Neuronal stem cell (in vitro differentiated cells): ENCODE results near the gene GRIK4.
A peak's percentile ranks its signal among the peaks of the same experiment; 100 is the strongest.

ENCODE experiments used
- DNase-seq: peaks from one replicate; pipeline ENCODE4 v3.0.0-alpha.2; 2013; ENCODE audit warnings: low spot score
- H2AFZ ChIP-seq: one replicate; pipeline ENCODE4 v1.6.1; 2013; ENCODE audit warnings: mild to moderate bottlenecking, low read length, inconsistent platforms
- H2AK5ac ChIP-seq: 2 replicates; pipeline ENCODE4 v1.6.1; 2013; ENCODE audit warnings: low read depth, mild to moderate bottlenecking, inconsistent platforms, low read length, moderate library complexity, mixed read lengths
- H2BK120ac ChIP-seq: 2 replicates; pipeline ENCODE4 v1.6.1; 2013; ENCODE audit warnings: low read depth, mild to moderate bottlenecking, inconsistent platforms, low read length, moderate library complexity, mixed read lengths
- H2BK12ac ChIP-seq: one replicate; pipeline ENCODE4 v1.6.1; 2013; ENCODE audit warnings: low read length, inconsistent platforms
- H2BK15ac ChIP-seq: 2 replicates; pipeline ENCODE4 v1.6.1; 2013; ENCODE audit warnings: mild to moderate bottlenecking, low read length, inconsistent platforms, mixed read lengths
- H2BK5ac ChIP-seq: one replicate; pipeline ENCODE4 v1.6.1; 2013; ENCODE audit warnings: inconsistent platforms, mild to moderate bottlenecking, low read length, moderate library complexity
- H3K14ac ChIP-seq: one replicate; pipeline ENCODE4 v1.6.1; 2013; ENCODE audit warnings: low read length, inconsistent platforms
- H3K18ac ChIP-seq: 2 replicates; pipeline ENCODE4 v1.6.1; 2013; ENCODE audit warnings: low read length, inconsistent platforms
- H3K23ac ChIP-seq: 2 replicates; pipeline ENCODE4 v1.6.1; 2013; ENCODE audit warnings: low read depth, mild to moderate bottlenecking, mixed read lengths, low read length, inconsistent platforms; ENCODE audit not compliant: poor library complexity
- H3K27ac ChIP-seq: replicated peaks from 3 replicates; pipeline ENCODE4 v1.5.1; 2013; ENCODE audit warnings: low read length, inconsistent platforms
- H3K27me3 ChIP-seq, 3 experiments: 2 replicates each; pipeline ENCODE4 v1.6.1; 2013; ENCODE audit warnings: low read length in 3 of 3, mild to moderate bottlenecking in 2 of 3, inconsistent platforms in 1 of 3, low read depth in 1 of 3, mixed read lengths in 1 of 3, moderate library complexity in 1 of 3; ENCODE audit not compliant: control insufficient read depth in 3 of 3, insufficient read depth in 3 of 3
- H3K36me3 ChIP-seq, 2 donors: replicated peaks in 1 of 2; 2 replicates each; pipeline ENCODE4 v1.6.1; 2013; ENCODE audit warnings: low read length in 2 of 2; ENCODE audit not compliant: control insufficient read depth in 2 of 2, insufficient read depth in 2 of 2
- H3K4ac ChIP-seq: 2 replicates; pipeline ENCODE4 v1.6.1; 2013; ENCODE audit warnings: inconsistent platforms, mild to moderate bottlenecking, low read length, moderate library complexity
- H3K4me1 ChIP-seq, 2 donors: 1 replicate in 1 of 2; 2 replicates in 1 of 2; pipeline ENCODE4 v1.6.1; 2013; ENCODE audit warnings: low read length in 2 of 2, low read depth in 1 of 2; ENCODE audit not compliant: control insufficient read depth in 2 of 2, insufficient read depth in 1 of 2
- H3K4me2 ChIP-seq: one replicate; pipeline ENCODE4 v1.6.1; 2013; ENCODE audit warnings: mild to moderate bottlenecking, low read length, inconsistent platforms; ENCODE audit not compliant: insufficient read depth, poor library complexity, severe bottlenecking
- H3K4me3 ChIP-seq, 2 donors: 2 replicates each; pipeline ENCODE4 v1.5.1; 2013; ENCODE audit warnings: low read length in 2 of 2, mild to moderate bottlenecking in 2 of 2, inconsistent platforms in 1 of 2, moderate library complexity in 1 of 2
- H3K79me1 ChIP-seq: one replicate; pipeline ENCODE4 v1.6.1; 2013; ENCODE audit warnings: low read depth, mild to moderate bottlenecking, inconsistent platforms, low read length, moderate library complexity
- H3K9ac ChIP-seq: one replicate; pipeline ENCODE4 v1.6.1; 2013; ENCODE audit warnings: mild to moderate bottlenecking, low read depth, low read length, inconsistent platforms; ENCODE audit not compliant: poor library complexity
- H3K9me3 ChIP-seq, 2 donors: replicated peaks in 1 of 2; 2 replicates each; pipeline versions ENCODE3 to v1.6.1; 2013; ENCODE audit warnings: low read length in 2 of 2, mild to moderate bottlenecking in 2 of 2, inconsistent platforms in 1 of 2, low read depth in 1 of 2, mixed read lengths in 1 of 2, moderate library complexity in 1 of 2; ENCODE audit not compliant: control insufficient read depth in 2 of 2, insufficient read depth in 1 of 2
- H4K8ac ChIP-seq: one replicate; pipeline ENCODE4 v1.6.1; 2013; ENCODE audit warnings: low read depth, mild to moderate bottlenecking, inconsistent platforms, low read length, moderate library complexity
- H4K91ac ChIP-seq: one replicate; pipeline ENCODE4 v1.6.1; 2013; ENCODE audit warnings: low read length, low read depth, mild to moderate bottlenecking, inconsistent platforms; ENCODE audit not compliant: poor library complexity
- WGBS, 2 donors: extraction: QIAGEN DNeasy Blood & Tissue Kit; methylation state at CpG; one replicate each; pipeline ENCODE4 v1.1.7; 2013; ENCODE audit warnings: missing lambda C conversion rate in 2 of 2, mixed read lengths in 1 of 2; ENCODE audit not compliant: insufficient read length in 2 of 2, insufficient replicate concordance in 1 of 2; ENCODE audit errors: extremely low coverage in 2 of 2; 5-methylcytosine and 5-hydroxymethylcytosine counted together

Gene GRIK4

DNA sequence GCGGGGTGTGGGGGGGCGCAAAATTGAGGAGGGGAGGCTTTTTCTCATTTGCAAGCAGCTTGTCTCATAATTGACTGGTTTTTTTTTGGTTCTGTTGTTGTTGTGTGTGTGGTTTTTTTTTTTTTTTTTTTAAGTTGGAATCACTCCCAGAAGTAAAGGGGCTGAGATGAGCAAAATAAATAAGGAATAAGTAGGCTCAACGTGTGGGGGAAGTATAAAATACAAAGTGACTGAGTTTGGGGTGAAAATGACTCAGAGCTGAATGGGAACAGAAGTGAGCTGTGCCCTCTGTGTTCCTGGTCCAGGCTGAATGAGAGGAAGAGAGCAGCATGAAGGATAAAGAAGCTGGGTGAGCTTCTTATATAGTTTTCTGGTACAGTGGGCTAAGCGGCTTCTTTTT is 90.0 kb downstream of the GRIK4 start:
- no peak overlapping the region for H2AFZ ChIP-seq
- no peak overlapping the region for H3K23ac ChIP-seq
- no peak overlapping the region for H2AK5ac ChIP-seq
- no peaks in the 10 kb centered on the region for H3K9me3 ChIP-seq
- no peaks in the 10 kb centered on the region for H3K79me1 ChIP-seq
- H3K14ac ChIP-seq: no peak overlapping the region
- no peaks in the 10 kb centered on the region for H3K36me3 ChIP-seq
- no peak overlapping the region for H2BK15ac ChIP-seq
- no peak overlapping the region for H2BK5ac ChIP-seq
- H3K4me2 ChIP-seq: no peak overlapping the region
- no peak overlapping the region for H3K9ac ChIP-seq
- no peak overlapping the region for H4K91ac ChIP-seq
- no peak overlapping the region for H4K8ac ChIP-seq
- no CpG with 5 or more reads among the region's 4 CpGs for WGBS, 2 donors
- H3K4ac ChIP-seq: no peak overlapping the region
- H3K27ac ChIP-seq: no peak overlapping the region
- no peak overlapping the region for H3K4me3 ChIP-seq
- H3K27me3 ChIP-seq: peaks cover 0 to 3% (median 0%) of the 10 kb centered on the region in 3 experiments
- H2BK12ac ChIP-seq: no peak overlapping the region
- no peak overlapping the region for H2BK120ac ChIP-seq
- DNase-seq: no peak
- H3K4me1 ChIP-seq: peaks cover 4% of the 10 kb centered on the region in 2 donors
- H3K18ac ChIP-seq: no peak overlapping the region

DNA sequence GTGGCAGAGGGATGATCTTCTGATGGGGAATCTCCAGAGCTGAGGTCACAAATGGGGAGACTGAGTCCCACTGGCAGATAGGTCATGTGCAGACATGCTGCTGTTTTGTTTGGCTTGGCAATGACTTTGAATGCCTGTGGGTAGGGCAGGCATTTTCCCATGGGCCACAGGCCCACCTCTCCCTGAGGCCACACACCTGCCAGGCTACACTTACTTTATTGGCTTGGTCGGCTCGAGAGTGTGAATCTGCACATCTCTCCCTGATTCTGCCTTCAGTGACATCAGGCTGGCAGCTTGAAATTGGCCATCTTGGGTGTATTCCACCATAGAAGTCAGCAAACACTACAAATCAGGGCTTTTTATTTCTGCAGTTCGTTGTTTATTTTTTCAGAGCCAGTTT is 91.5 kb downstream of the GRIK4 start:
- Histone ChIP-seq H2AFZ (no peak overlapping the region), H3K4me3 (no peak overlapping the region), H3K36me3 (no peaks in the 10 kb centered on the region), H3K23ac (no peak overlapping the region), H3K4me2 (no peak overlapping the region), H3K27me3 (peaks cover 0 to 7% (median 6%) of the 10 kb centered on the region in 3 experiments), H2BK120ac (no peak overlapping the region), H4K8ac (no peak overlapping the region), H2BK12ac (no peak overlapping the region), H2BK15ac (no peak overlapping the region), H2AK5ac (no peak overlapping the region), H3K9ac (no peak overlapping the region), H4K91ac (no peak overlapping the region), H3K9me3 (no peaks in the 10 kb centered on the region), H3K14ac (no peak overlapping the region), H3K4ac (no peak overlapping the region), H2BK5ac (no peak overlapping the region), H3K27ac (no peak overlapping the region), H3K18ac (no peak overlapping the region), H3K79me1 (no peaks in the 10 kb centered on the region), H3K4me1 (peaks cover 0 to 1% of the 10 kb centered on the region in 2 donors)
- DNase-seq: no peak
- no CpG with 5 or more reads among the region's 3 CpGs for WGBS, 2 donors

DNA sequence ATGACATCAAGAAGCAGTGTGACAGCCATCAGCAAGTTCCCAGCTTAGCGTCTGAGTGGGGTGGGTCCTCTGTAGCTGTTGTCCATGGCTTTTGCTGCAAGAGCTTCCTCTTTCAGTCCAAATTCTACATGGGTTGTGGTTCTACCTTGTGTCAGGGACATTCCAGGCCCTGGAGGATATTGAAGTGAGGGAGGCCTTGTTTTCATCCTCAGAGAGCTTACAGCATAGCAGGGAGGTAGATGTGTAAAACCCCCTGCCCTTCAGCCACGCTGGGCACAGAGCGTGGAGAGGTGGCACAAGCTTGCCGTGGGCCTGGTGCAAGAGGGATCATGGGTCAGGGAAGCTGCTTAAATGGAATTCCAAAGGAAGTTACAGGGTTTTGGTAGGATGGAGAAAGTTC is 93.9 kb downstream of the GRIK4 start:
- H2BK5ac ChIP-seq: no peak overlapping the region
- no peak overlapping the region for H3K4me2 ChIP-seq
- no peak overlapping the region for H2AFZ ChIP-seq
- no peaks in the 10 kb centered on the region for H3K79me1 ChIP-seq
- no peak overlapping the region for H2BK120ac ChIP-seq
- no peaks in the 10 kb centered on the region for H3K36me3 ChIP-seq
- H4K91ac ChIP-seq: no peak overlapping the region
- no peak for DNase-seq
- H3K27ac ChIP-seq: no peak overlapping the region
- H4K8ac ChIP-seq: no peak overlapping the region
- H2BK12ac ChIP-seq: no peak overlapping the region
- WGBS, 2 donors: no CpG with 5 or more reads among the region's 4 CpGs
- no peak overlapping the region for H3K14ac ChIP-seq
- no peak overlapping the region for H2AK5ac ChIP-seq
- no peak overlapping the region for H3K4ac ChIP-seq
- H2BK15ac ChIP-seq: no peak overlapping the region
- H3K4me1 ChIP-seq: peaks cover 3 to 20% of the 10 kb centered on the region in 2 donors
- H3K18ac ChIP-seq: no peak overlapping the region
- H3K4me3 ChIP-seq: no peak overlapping the region
- H3K23ac ChIP-seq: no peak overlapping the region
- peaks cover 0 to 9% (median 5%) of the 10 kb centered on the region in 3 experiments for H3K27me3 ChIP-seq
- H3K9ac ChIP-seq: no peak overlapping the region
- H3K9me3 ChIP-seq: no peaks in the 10 kb centered on the region

DNA sequence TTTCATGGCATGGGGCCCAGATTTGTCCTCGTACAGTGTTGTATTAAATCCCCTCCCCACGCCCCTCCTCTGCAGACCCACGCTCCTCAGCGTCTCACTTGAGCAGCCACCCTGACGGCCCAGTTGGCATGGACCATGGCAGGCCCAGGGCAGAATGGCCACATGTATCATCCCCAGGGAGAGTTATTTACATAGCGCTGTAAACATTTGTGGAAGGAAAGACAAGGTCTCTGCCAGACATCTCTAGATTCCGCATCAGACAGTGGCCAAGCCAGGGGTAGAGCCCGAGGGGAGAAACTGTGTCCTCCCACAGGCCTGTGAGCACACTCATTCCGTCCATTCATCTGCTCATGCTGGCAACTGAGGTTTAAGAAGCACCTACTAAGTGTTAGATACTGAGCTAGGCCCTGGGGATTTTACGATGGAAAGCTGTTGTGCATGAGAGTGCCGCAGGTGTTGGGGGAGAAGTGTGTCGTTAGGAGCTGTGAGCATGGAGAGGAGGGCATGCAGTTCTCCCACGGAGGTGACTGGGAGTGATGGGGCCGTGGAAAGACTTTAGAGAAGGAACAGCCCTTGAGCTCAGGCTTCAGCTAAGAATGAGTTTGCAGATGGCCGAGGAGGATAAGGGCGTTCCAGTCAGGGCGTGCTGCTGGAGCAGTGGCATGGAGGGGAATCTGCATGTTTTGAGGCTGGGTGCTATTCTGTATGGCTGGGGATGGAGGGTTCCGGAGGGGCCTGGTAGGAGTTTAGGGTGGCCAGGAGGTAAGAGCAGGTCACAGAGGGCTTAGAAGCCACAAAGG is 94.9 kb downstream of the GRIK4 start:
- no peak overlapping the region for H2AFZ ChIP-seq
- no peak overlapping the region for H2BK120ac ChIP-seq
- H3K23ac ChIP-seq: no peak overlapping the region
- H3K79me1 ChIP-seq: no peaks in the 10 kb centered on the region
- no peak overlapping the region for H3K14ac ChIP-seq
- H2BK5ac ChIP-seq: no peak overlapping the region
- H2BK15ac ChIP-seq: no peak overlapping the region
- H3K9me3 ChIP-seq: no peaks in the 10 kb centered on the region
- H3K27me3 ChIP-seq: peaks cover 0 to 10% (median 5%) of the 10 kb centered on the region in 3 experiments
- no peak overlapping the region for H4K91ac ChIP-seq
- H3K4me3 ChIP-seq: no peak overlapping the region
- H3K27ac ChIP-seq: no peak overlapping the region
- no peaks in the 10 kb centered on the region for H3K36me3 ChIP-seq
- no CpG with 5 or more reads among the region's 18 CpGs for WGBS, 2 donors
- no peak overlapping the region for H2AK5ac ChIP-seq
- H3K18ac ChIP-seq: peak overlapping the region; percentile 12
- peaks cover 4 to 21% of the 10 kb centered on the region in 2 donors for H3K4me1 ChIP-seq
- H3K4me2 ChIP-seq: no peak overlapping the region
- H3K4ac ChIP-seq: no peak overlapping the region
- DNase-seq: no peak
- H4K8ac ChIP-seq: no peak overlapping the region
- no peak overlapping the region for H3K9ac ChIP-seq
- H2BK12ac ChIP-seq: no peak overlapping the region
